Hepatocyte (in vitro differentiated cells): ENCODE measurements around the gene KCTD6.

Experiments
- CTCF ChIP-seq: fragments of 200-600 bp; sonication (generic); IDR thresholded peaks from 2 replicates; pipeline ENCODE4 v1.5.1; 2016; ENCODE audit warnings: antibody characterized with exemption, mild to moderate bottlenecking; ENCODE audit not compliant: poor library complexity
- EZH2 ChIP-seq: fragments of 200-600 bp; sonication (generic); IDR thresholded peaks from 2 replicates; pipeline ENCODE4 v1.6.1; 2016; ENCODE audit warnings: antibody characterized with exemption, mild to moderate bottlenecking, borderline replicate concordance

DNA sequence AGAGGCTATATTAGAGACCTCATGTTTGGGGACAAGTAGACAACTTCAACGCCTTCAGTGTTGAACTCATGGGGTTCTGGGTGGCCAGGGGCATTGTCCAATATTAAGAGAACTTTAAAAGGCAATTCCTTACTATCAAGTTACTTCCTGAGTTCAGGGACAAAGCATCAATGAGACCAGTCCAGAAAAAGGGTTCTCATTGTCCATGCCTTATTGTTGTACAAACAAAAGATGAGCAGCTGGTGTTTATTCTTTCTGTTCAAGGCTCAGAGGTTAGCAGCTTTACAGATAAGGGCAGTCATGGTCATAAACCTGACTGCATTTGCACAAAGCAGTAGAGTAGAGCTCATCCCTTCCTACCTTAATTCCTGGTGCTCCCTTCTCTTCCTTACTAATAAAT lies 39.7 kb upstream of the KCTD6 start:
- TF ChIP-seq CTCF, result no peak
- no peak for TF ChIP-seq EZH2
